Measurements from ENCODE around the gene CXCL14. TPM values are rescaled to one million over a fixed set of nuclear protein-coding genes. Genes with fewer than 3 reads are reported as not detected.
"Not testable (repeated sequence)": the region's sequence is repeated elsewhere in the genome, so short reads cannot be mapped to it uniquely, and the experiment has no call there.

CXCL14 gene
- polyA plus RNA-seq, 1 experiment, result not detected

- H3K27me3 ChIP-seq (ENCODE audit: control insufficient read depth, insufficient read depth, low read length), result peaks cover 81% of the 10 kb centered on the region
- ChIA-PET POLR2A (no interaction called here), CTCF (no interaction called here)
- no peak overlapping the region for H3K4me3 ChIP-seq (ENCODE audit: low read depth, low read length)
- no peak for DNase-seq (ENCODE audit: low read depth, low spot score)
- H3K27ac ChIP-seq (ENCODE audit: low read depth, low read length), result no peak overlapping the region
- peaks cover 7% of the 10 kb centered on the region for H3K9me3 ChIP-seq (ENCODE audit: control insufficient read depth, insufficient read depth, low read length)
- TF ChIP-seq CTCF (IDR thresholded peaks at IDR 0.05; ENCODE audit: low read depth, low read length), result no peak
Measured at GRCh38 chr5:135534609-135535419, 44.0 kb downstream of the CXCL14 start.

GRCh38 chr5:135533794-135534193 lies 45.0 kb downstream of the CXCL14 start:
- Histone ChIP-seq H3K27me3 (ENCODE audit: control insufficient read depth, insufficient read depth, low read length) (peaks cover 73% of the 10 kb centered on the region), H3K27ac (ENCODE audit: low read depth, low read length) (no peak overlapping the region), H3K4me3 (ENCODE audit: low read depth, low read length) (no peak overlapping the region), H3K9me3 (ENCODE audit: control insufficient read depth, insufficient read depth, low read length) (peaks cover 7% of the 10 kb centered on the region)
- ChIA-PET CTCF (interaction anchor here (0.7 to 2.3 kb wide), 4 partner anchors 18 to 67 kb away, joined by 3 to 12 read pairs (median 6); no protein-coding TSS in a partner anchor), POLR2A (no interaction called here)
- no peak for TF ChIP-seq CTCF (IDR thresholded peaks at IDR 0.05; ENCODE audit: low read depth, low read length)
- DNase-seq (ENCODE audit: low read depth, low spot score), result no peak

- no peak overlapping the region for H3K4me3 ChIP-seq (ENCODE audit: low read depth, low read length)
- H3K27ac ChIP-seq (ENCODE audit: low read depth, low read length), result no peak overlapping the region
- ChIA-PET POLR2A (no interaction called here), CTCF (interaction anchor here (0.7 to 2.3 kb wide), 4 partner anchors 19 to 69 kb away, joined by 3 to 12 read pairs (median 4); no protein-coding TSS in a partner anchor)
- peaks cover 7% of the 10 kb centered on the region for H3K9me3 ChIP-seq (ENCODE audit: control insufficient read depth, insufficient read depth, low read length)
- no peak for DNase-seq (ENCODE audit: low read depth, low spot score)
- TF ChIP-seq CTCF (IDR thresholded peaks at IDR 0.05; ENCODE audit: low read depth, low read length), result no peak
- peaks cover 72% of the 10 kb centered on the region for H3K27me3 ChIP-seq (ENCODE audit: control insufficient read depth, insufficient read depth, low read length)
Measured at GRCh38 chr5:135533334-135533733, 45.5 kb downstream of the CXCL14 start.

- H3K9me3 ChIP-seq (ENCODE audit: control insufficient read depth, insufficient read depth, low read length); DNase-seq (ENCODE audit: low read depth, low spot score); POLR2A ChIA-PET; H3K27ac ChIP-seq (ENCODE audit: low read depth, low read length); H3K4me3 ChIP-seq (ENCODE audit: low read depth, low read length): not testable (repeated sequence)
- CTCF ChIA-PET, result interaction anchor here (1.3 to 2.2 kb wide), 2 partner anchors 22 to 31 kb away, joined by 3 to 4 read pairs; no protein-coding TSS in a partner anchor
- peaks cover 46% of the 10 kb centered on the region for H3K27me3 ChIP-seq (ENCODE audit: control insufficient read depth, insufficient read depth, low read length)
Measured at GRCh38 chr5:135529576-135529975, 49.2 kb downstream of the CXCL14 start.

- Histone ChIP-seq H3K27me3 (ENCODE audit: control insufficient read depth, insufficient read depth, low read length) (peaks cover 25% of the 10 kb centered on the region), H3K27ac (ENCODE audit: low read depth, low read length) (no peak overlapping the region), H3K9me3 (ENCODE audit: control insufficient read depth, insufficient read depth, low read length) (no peaks in the 10 kb centered on the region), H3K4me3 (ENCODE audit: low read depth, low read length) (no peak overlapping the region)
- ChIA-PET CTCF (no interaction called here), POLR2A (no interaction called here)
- DNase-seq (ENCODE audit: low read depth, low spot score), result no peak
- TF ChIP-seq CTCF (IDR thresholded peaks at IDR 0.05; ENCODE audit: low read depth, low read length), result no peak
Measured at GRCh38 chr5:135526924-135527323, 51.9 kb downstream of the CXCL14 start.

Measured in AG04450 (cell line).